BJ (cell line): Measurements from ENCODE around the gene EN1. TPM values are rescaled to one million over a fixed set of nuclear protein-coding genes. Genes with fewer than 3 reads are reported as not detected.

Source experiments
- CTCF ChIA-PET: fragments of 350-600 bp; formaldehyde crosslinking; extraction: SDS; loops from one replicate; lab custom pipeline; 2021; ENCODE audit warnings: antibody characterized with exemption, inconsistent platforms; lab: Yijun Ruan, JAX
- POLR2A ChIA-PET: fragments of 300-600 bp; sonication (Branson Sonifier 250); formaldehyde crosslinking; extraction: SDS; loops from one replicate; lab custom pipeline; 2021; ENCODE audit warnings: antibody characterized with exemption; lab: Charles Lee
- DNase-seq: peaks from one replicate; pipeline ENCODE4 v3.0.0-alpha.2; 2011; ENCODE audit warnings: low read depth
- H3K27me3 ChIP-seq: 2 replicates; pipeline ENCODE4 v1.6.0; 2011; ENCODE audit warnings: low read length; ENCODE audit not compliant: control insufficient read depth, insufficient read depth
- H3K36me3 ChIP-seq: 2 replicates; pipeline ENCODE4 v1.5.1; 2011; ENCODE audit warnings: low read length; ENCODE audit not compliant: control insufficient read depth, insufficient read depth
- H3K4me3 ChIP-seq: 2 replicates; pipeline ENCODE4 v1.5.1; 2011; ENCODE audit warnings: low read depth, mild to moderate bottlenecking, control low read depth, low read length
- CTCF ChIP-seq: IDR thresholded peaks from 2 replicates; pipeline ENCODE4 v1.5.1; 2011; ENCODE audit warnings: low read depth, mild to moderate bottlenecking, control low read depth, inconsistent platforms, low read length, moderate library complexity; ENCODE audit not compliant: insufficient read depth
- polyA plus RNA-seq: library from polyadenylated mRNA; depleted of rRNA; stranded (reverse); fragments of >200 nt; gene quantifications from 2 replicates; pipeline ENCODE4 v1.2.3, GENCODE V29; 2011

The EN1 gene
- polyA plus RNA-seq, 1 experiment: not detected

GRCh38 chr2:118837067-118837466, 10.4 kb downstream of the EN1 start:
- TF ChIP-seq CTCF: no peak
- Histone ChIP-seq H3K27me3 (peaks cover 65% of the 10 kb centered on the region), H3K4me3 (no peak overlapping the region), H3K36me3 (no peaks in the 10 kb centered on the region)
- no peak for DNase-seq
- CTCF ChIA-PET: no interaction called here
- POLR2A ChIA-PET: no interaction called here

GRCh38 chr2:118836411-118836930, 11.0 kb downstream of the EN1 start:
- H3K27me3 ChIP-seq: peaks cover 60% of the 10 kb centered on the region
- CTCF ChIA-PET: interaction anchor here (1.2 kb wide), 1 partner anchor 19 kb away, joined by 3 read pairs; no protein-coding TSS in a partner anchor
- no peaks in the 10 kb centered on the region for H3K36me3 ChIP-seq
- no peak for DNase-seq
- H3K4me3 ChIP-seq: no peak overlapping the region
- TF ChIP-seq CTCF: no peak
- POLR2A ChIA-PET: no interaction called here

GRCh38 chr2:118835746-118836410, 11.6 kb downstream of the EN1 start:
- H3K4me3 ChIP-seq: peak overlapping the region; percentile 31
- DNase-seq: no peak
- ChIA-PET CTCF (interaction anchor here (0.6 to 1.2 kb wide), 2 partner anchors 8 to 19 kb away, joined by 3 read pairs; no protein-coding TSS in a partner anchor), POLR2A (no interaction called here)
- H3K27me3 ChIP-seq: peaks cover 58% of the 10 kb centered on the region
- no peaks in the 10 kb centered on the region for H3K36me3 ChIP-seq
- TF ChIP-seq CTCF: no peak

- ChIA-PET POLR2A (no interaction called here), CTCF (interaction anchor here (0.6 to 1.2 kb wide), 3 partner anchors 7 to 74 kb away, joined by 3 read pairs; no protein-coding TSS in a partner anchor)
- DNase-seq: no peak
- TF ChIP-seq CTCF: no peak
- Histone ChIP-seq H3K4me3 (peak overlapping the region; percentile 31), H3K27me3 (peaks cover 56% of the 10 kb centered on the region), H3K36me3 (no peaks in the 10 kb centered on the region)
Measured at GRCh38 chr2:118834901-118835745, 12.3 kb downstream of the EN1 start.

- DNase-seq: no peak
- POLR2A ChIA-PET: no interaction called here
- CTCF ChIA-PET: no interaction called here
Measured at GRCh38 chr2:118834440-118834810, 13.0 kb downstream of the EN1 start.

More at GRCh38 chr2:118834440-118834810, 13.0 kb downstream of the EN1 start:
- Histone ChIP-seq H3K36me3 (no peaks in the 10 kb centered on the region), H3K27me3 (peaks cover 57% of the 10 kb centered on the region), H3K4me3 (no peak overlapping the region)
- TF ChIP-seq CTCF: no peak
